ENCODE measurements around the gene TMCC3. TPM values are rescaled to one million over a fixed set of nuclear protein-coding genes. Genes with fewer than 3 reads are reported as not detected.

Gene TMCC3
- total RNA-seq, 1 experiment from 2014 or later, result 2.1 TPM

DNA sequence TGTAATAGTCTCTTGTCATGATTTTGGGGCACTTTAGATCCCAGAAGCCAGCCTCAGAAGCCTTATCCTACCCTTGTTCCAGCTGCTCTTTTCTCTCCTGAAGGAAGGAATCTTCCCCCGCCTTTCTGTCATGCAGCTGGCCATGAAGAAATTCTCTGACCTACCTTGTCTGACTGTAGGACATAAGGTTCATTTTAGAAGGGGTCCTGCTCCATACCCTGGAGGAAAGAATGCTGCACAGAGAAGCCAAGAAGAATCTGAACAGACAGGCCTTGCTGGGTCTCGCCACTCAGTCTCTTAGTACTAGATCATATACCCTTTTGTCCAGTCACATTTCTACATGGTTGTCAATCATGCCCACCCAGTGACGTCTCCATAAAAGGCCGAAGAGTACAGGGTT, 6.2 kb upstream of the TMCC3 start:
- Histone ChIP-seq H3K4me1 (no peaks in the 10 kb centered on the region), H3K9me3 (no peaks in the 10 kb centered on the region), H3K36me3 (ENCODE audit: control insufficient read depth, insufficient read depth, low read length) (no peaks in the 10 kb centered on the region), H3K4me3 (ENCODE audit: low read depth, low read length) (no peak overlapping the region), H3K27me3 (replicated peaks; ENCODE audit: control insufficient read depth, insufficient read depth, low read length) (no peaks in the 10 kb centered on the region)
- Mint-ChIP-seq H3K27ac (ENCODE audit: unreplicated experiment) (no peak overlapping the region), H3K27me3 (ENCODE audit: insufficient read depth, unreplicated experiment) (peaks cover 7% of the 10 kb centered on the region), H3K4me1 (ENCODE audit: low read depth, unreplicated experiment) (no peaks in the 10 kb centered on the region), H3K9me3 (ENCODE audit: unreplicated experiment) (no peaks in the 10 kb centered on the region), H3K4me3 (ENCODE audit: unreplicated experiment) (no peak overlapping the region), H3K36me3 (ENCODE audit: insufficient read depth, unreplicated experiment) (no peaks in the 10 kb centered on the region)
- BruUV-seq (replicated peaks), result no TSS peak
- intact Hi-C loops (cut with micrococcal nuclease; ENCODE audit: unreplicated experiment), result no loop called here
- ChIA-PET POLR2A (no interaction called here), CTCF (interaction anchor here (0.7 kb wide), 1 partner anchor 18 kb away, joined by 3 read pairs; no protein-coding TSS in a partner anchor)
- no peak for DNase-seq
- TF ChIP-seq, protein P1, sequence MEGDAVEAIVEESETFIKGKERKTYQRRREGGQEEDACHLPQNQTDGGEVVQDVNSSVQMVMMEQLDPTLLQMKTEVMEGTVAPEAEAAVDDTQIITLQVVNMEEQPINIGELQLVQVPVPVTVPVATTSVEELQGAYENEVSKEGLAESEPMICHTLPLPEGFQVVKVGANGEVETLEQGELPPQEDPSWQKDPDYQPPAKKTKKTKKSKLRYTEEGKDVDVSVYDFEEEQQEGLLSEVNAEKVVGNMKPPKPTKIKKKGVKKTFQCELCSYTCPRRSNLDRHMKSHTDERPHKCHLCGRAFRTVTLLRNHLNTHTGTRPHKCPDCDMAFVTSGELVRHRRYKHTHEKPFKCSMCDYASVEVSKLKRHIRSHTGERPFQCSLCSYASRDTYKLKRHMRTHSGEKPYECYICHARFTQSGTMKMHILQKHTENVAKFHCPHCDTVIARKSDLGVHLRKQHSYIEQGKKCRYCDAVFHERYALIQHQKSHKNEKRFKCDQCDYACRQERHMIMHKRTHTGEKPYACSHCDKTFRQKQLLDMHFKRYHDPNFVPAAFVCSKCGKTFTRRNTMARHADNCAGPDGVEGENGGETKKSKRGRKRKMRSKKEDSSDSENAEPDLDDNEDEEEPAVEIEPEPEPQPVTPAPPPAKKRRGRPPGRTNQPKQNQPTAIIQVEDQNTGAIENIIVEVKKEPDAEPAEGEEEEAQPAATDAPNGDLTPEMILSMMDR (IDR thresholded peaks at IDR 0.05; ENCODE audit: insufficient read depth in 1 of 2, low read depth in 1 of 2, low read length in 1 of 2, severe bottlenecking in 1 of 2, unreplicated experiment in 1 of 2), result no peak

DNA sequence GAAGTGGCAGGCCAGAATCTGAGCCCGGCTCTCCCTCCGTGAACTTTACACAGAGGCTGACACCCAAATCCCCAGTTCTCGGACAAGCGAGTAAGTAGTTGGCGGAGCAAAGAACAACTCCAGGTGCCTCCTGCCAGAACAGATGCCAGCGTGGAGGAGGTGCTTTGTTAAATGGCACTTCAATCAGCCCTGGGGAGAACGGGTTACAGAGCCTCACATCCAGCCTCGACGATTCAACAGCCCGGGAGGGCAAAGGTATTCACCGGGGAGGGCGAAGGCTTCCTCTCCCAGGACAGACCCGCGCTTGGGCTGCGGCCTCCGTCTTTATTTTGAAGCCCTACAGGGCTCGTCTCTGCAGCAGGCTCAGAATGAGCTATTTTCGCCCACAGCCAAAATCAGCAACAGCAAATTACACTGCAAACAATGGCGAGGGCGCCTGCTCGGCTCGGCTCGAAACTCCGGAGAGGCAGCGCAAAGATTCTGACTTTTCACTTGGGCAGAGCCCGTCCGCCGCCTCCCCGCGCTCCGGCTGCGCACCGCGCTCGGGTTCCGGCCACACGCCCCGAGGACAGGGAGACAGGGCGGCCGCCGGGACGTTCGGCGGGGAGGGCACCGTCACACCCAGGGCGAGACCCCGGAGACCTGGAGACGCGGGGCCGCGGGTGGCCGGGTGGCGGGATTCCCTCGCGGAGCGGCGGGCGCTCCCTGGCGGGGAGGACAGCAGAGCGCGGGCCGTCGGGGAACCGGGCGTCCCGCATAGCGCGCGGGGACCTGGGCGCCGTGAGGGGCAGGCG, 811 bp downstream of the TMCC3 start:
- intact Hi-C loops (cut with micrococcal nuclease; ENCODE audit: unreplicated experiment), result loop anchor here (5.0 kb wide), 1 partner anchor 37 kb away; no protein-coding TSS in a partner anchor
- CTCF ChIA-PET, result no interaction called here
- peak overlapping the region; percentile 82 for H3K4me3 Mint-ChIP-seq (ENCODE audit: unreplicated experiment)
- peaks cover 11% of the 10 kb centered on the region for H3K27me3 Mint-ChIP-seq (ENCODE audit: insufficient read depth, unreplicated experiment)
- TF ChIP-seq, protein P1 (IDR thresholded peaks at IDR 0.05; ENCODE audit: insufficient read depth in 1 of 2, low read depth in 1 of 2, low read length in 1 of 2, severe bottlenecking in 1 of 2, unreplicated experiment in 1 of 2), result no peak
- Histone ChIP-seq H3K27me3 (replicated peaks; ENCODE audit: control insufficient read depth, insufficient read depth, low read length) (peaks cover 2% of the 10 kb centered on the region; the same call in 1 of the 2 replicates), H3K9me3 (no peaks in the 10 kb centered on the region), H3K36me3 (ENCODE audit: control insufficient read depth, insufficient read depth, low read length) (no peaks in the 10 kb centered on the region), H3K4me3 (ENCODE audit: low read depth, low read length) (peak overlapping the region; percentile 59), H3K4me1 (no peaks in the 10 kb centered on the region)
- H3K27ac Mint-ChIP-seq (ENCODE audit: unreplicated experiment), result peak overlapping the region; percentile 45
- H3K9me3 Mint-ChIP-seq (ENCODE audit: unreplicated experiment), result no peaks in the 10 kb centered on the region
- no peaks in the 10 kb centered on the region for H3K4me1 Mint-ChIP-seq (ENCODE audit: low read depth, unreplicated experiment)
- BruUV-seq (replicated peaks), result no TSS peak
- DNase-seq, result peak; percentile 36 to 61
- POLR2A ChIA-PET, result no interaction called here
- no peaks in the 10 kb centered on the region for H3K36me3 Mint-ChIP-seq (ENCODE audit: insufficient read depth, unreplicated experiment)

DNA sequence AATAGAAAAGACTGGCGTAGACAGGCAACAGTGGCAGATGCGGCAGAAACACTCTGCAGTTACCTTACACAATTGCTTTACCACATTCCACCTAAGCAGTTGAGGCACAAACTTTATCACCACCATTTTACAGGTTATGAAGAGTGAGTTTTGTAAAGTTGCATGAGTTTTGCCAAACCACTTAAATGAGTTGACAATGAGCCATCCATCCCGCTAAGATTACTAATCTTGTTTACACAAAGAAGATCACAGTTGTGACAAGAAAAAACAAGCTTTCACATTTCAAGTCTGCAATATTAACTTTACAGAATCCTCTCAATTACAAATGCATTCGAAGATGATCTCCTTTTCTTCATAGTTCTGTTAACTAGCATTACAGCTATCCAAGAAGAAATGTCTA, 1.8 kb downstream of the TMCC3 start:
- H3K4me3 Mint-ChIP-seq (ENCODE audit: unreplicated experiment), result peak overlapping the region; percentile 82
- no peaks in the 10 kb centered on the region for H3K36me3 ChIP-seq (ENCODE audit: control insufficient read depth, insufficient read depth, low read length)
- TF ChIP-seq, protein P1 (IDR thresholded peaks at IDR 0.05; ENCODE audit: insufficient read depth in 1 of 2, low read depth in 1 of 2, low read length in 1 of 2, severe bottlenecking in 1 of 2, unreplicated experiment in 1 of 2), result no peak
- H3K4me1 ChIP-seq, result no peaks in the 10 kb centered on the region
- no peaks in the 10 kb centered on the region for H3K4me1 Mint-ChIP-seq (ENCODE audit: low read depth, unreplicated experiment)
- H3K9me3 Mint-ChIP-seq (ENCODE audit: unreplicated experiment), result no peaks in the 10 kb centered on the region
- ChIA-PET POLR2A (no interaction called here), CTCF (no interaction called here)
- H3K9me3 ChIP-seq, result no peaks in the 10 kb centered on the region
- peaks cover 2% of the 10 kb centered on the region; the same call in 1 of the 2 replicates for H3K27me3 ChIP-seq (replicated peaks; ENCODE audit: control insufficient read depth, insufficient read depth, low read length)
- no peak overlapping the region for H3K27ac Mint-ChIP-seq (ENCODE audit: unreplicated experiment)
- BruUV-seq (replicated peaks), result no TSS peak
- peaks cover 11% of the 10 kb centered on the region for H3K27me3 Mint-ChIP-seq (ENCODE audit: insufficient read depth, unreplicated experiment)
- no peak for DNase-seq
- H3K4me3 ChIP-seq (ENCODE audit: low read depth, low read length), result no peak overlapping the region
- H3K36me3 Mint-ChIP-seq (ENCODE audit: insufficient read depth, unreplicated experiment), result no peaks in the 10 kb centered on the region
- intact Hi-C loops (cut with micrococcal nuclease; ENCODE audit: unreplicated experiment), result loop anchor here (5.0 kb wide), 1 partner anchor 36 kb away; no protein-coding TSS in a partner anchor

Measured in Caco-2 (cell line).